ENCODE data around the gene SLC44A2. TPM values are rescaled to one million over a fixed set of nuclear protein-coding genes. Genes with fewer than 3 reads are reported as not detected.
A peak's percentile ranks its signal among the peaks of the same experiment; 100 is the strongest.

The SLC44A2 gene
- polyA plus RNA-seq, 1 donor (not counting 4 experiments of a cell fraction or from before 2014, with no cell fraction given), result 94.7 TPM

DNA sequence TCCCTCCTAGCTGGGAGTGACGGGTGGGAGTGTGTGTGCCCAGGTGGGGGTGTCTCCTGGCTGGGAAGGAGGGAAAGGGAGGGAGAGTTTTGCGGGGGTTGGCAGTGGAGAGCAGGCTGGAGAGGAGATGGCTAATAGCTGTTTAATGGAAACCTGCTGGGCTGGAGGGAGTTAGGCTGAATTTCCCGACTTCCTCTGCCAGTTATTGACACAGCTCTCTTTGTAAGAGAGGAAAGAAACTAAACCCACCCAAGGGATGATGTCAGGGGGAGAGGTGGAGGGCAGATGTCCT, 18.6 kb downstream of the SLC44A2 start:
- no peak for FAIRE-seq
- no peak for TF ChIP-seq EZH2 (IDR thresholded peaks at IDR 0.05; ENCODE audit: low read length)
- TF ChIP-seq, protein P1, sequence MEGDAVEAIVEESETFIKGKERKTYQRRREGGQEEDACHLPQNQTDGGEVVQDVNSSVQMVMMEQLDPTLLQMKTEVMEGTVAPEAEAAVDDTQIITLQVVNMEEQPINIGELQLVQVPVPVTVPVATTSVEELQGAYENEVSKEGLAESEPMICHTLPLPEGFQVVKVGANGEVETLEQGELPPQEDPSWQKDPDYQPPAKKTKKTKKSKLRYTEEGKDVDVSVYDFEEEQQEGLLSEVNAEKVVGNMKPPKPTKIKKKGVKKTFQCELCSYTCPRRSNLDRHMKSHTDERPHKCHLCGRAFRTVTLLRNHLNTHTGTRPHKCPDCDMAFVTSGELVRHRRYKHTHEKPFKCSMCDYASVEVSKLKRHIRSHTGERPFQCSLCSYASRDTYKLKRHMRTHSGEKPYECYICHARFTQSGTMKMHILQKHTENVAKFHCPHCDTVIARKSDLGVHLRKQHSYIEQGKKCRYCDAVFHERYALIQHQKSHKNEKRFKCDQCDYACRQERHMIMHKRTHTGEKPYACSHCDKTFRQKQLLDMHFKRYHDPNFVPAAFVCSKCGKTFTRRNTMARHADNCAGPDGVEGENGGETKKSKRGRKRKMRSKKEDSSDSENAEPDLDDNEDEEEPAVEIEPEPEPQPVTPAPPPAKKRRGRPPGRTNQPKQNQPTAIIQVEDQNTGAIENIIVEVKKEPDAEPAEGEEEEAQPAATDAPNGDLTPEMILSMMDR (optimal IDR thresholded peaks at IDR 0.05 in 1 of 3, IDR thresholded peaks at IDR 0.05 in 1 of 3, conservative IDR thresholded peaks at IDR 0.05 in 1 of 3; ENCODE audit: extremely low read depth in 1 of 3, insufficient read depth in 2 of 3, low read length in 3 of 3), result no peak
- dilution Hi-C loops (cut with MboI; ENCODE audit: extremely low pct_ligation_motif_present, low sequenced_read_pairs), result no loop called here

DNA sequence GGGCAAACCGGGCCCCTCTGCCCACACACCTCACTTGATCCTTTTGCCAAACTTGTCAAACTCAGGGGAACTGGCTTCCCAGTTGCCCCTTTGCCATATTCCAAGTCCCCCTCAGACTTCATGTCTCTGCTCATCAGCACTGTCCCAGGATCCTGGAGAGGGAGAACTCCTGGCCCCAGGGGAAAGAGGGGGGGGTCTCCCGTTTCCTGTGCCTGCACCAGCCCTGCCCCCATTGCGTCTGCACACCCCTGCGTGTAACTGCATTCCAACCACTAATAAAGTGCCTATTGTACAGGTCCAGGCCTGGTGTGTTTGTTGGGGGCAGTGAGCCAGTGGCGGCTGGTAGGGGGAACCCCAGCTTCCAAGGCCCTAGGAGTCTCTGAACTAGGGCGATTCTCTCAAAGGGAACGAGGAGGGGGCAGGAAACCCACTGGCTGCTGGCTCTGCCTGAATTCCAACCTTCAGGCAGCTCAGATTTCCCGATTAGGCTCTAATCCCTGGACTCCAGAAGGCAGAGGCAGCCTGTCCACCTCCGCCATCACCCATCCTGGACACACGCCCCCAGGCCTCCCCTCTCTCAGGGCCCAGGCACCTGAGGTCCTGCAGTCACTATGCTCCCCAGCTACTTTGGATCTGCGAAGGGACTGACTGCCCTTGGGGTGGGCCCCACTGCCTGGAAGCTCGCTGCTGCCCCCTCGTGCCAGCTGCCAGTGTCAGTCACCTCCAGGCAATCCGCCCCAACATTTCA, 19.1 kb downstream of the SLC44A2 start:
- Histone ChIP-seq H3K9me1 (ENCODE audit: control insufficient read depth, extremely low read depth, insufficient read depth, low read length) (no peaks in the 10 kb centered on the region), H2AFZ (ENCODE audit: control insufficient read depth, low read length) (no peak overlapping the region), H3K27me3 (ENCODE audit: control insufficient read depth, extremely low read depth, insufficient read depth, low read length) (no peaks in the 10 kb centered on the region), H3K4me2 (ENCODE audit: control insufficient read depth, extremely low read depth, insufficient read depth, low read depth, low read length) (peak overlapping the region; percentile 41), H3K9ac (ENCODE audit: control insufficient read depth, extremely low read depth, insufficient read depth, low read length) (peak overlapping the region; percentile 35), H3K4me1 (ENCODE audit: control insufficient read depth, extremely low read depth, insufficient read depth, low read length) (peaks cover 15% of the 10 kb centered on the region), H3K36me3 (ENCODE audit: control insufficient read depth in 2 of 2, extremely low read depth in 1 of 2, insufficient read depth in 2 of 2, low read length in 2 of 2) (peaks cover 12 to 15% of the 10 kb centered on the region in 2 experiments), H4K20me1 (ENCODE audit: control insufficient read depth, extremely low read depth, insufficient read depth, low read length) (no peaks in the 10 kb centered on the region), H3K9me3 (ENCODE audit: control insufficient read depth, low read depth, low read length) (no peaks in the 10 kb centered on the region), H3K27ac (ENCODE audit: control insufficient read depth, insufficient read depth, low read length) (peak overlapping the region; percentile 49), H3K79me2 (ENCODE audit: control insufficient read depth, insufficient read depth, low read length) (no peaks in the 10 kb centered on the region), H3K4me3 (ENCODE audit: control insufficient read depth in 2 of 3, extremely low read depth in 1 of 3, insufficient read depth in 2 of 3, low read depth in 1 of 3, low read length in 3 of 3) (no peak overlapping the region)
- no peak for TF ChIP-seq EZH2 (IDR thresholded peaks at IDR 0.05; ENCODE audit: low read length)
- TF ChIP-seq, protein P1 (optimal IDR thresholded peaks at IDR 0.05 in 1 of 3, IDR thresholded peaks at IDR 0.05 in 1 of 3, conservative IDR thresholded peaks at IDR 0.05 in 1 of 3; ENCODE audit: extremely low read depth in 1 of 3, insufficient read depth in 2 of 3, low read length in 3 of 3), result peak; percentile 82 to 96 (median 82)
- DNase-seq (ENCODE audit: low read depth, low spot score) (no peak), FAIRE-seq (peak; percentile 44)
- dilution Hi-C loops (cut with MboI; ENCODE audit: extremely low pct_ligation_motif_present, low sequenced_read_pairs), result no loop called here

More for the DNA sequence above, 18.6 kb downstream of the SLC44A2 start:
- peaks cover 12 to 15% of the 10 kb centered on the region in 2 experiments for H3K36me3 ChIP-seq (ENCODE audit: control insufficient read depth in 2 of 2, extremely low read depth in 1 of 2, insufficient read depth in 2 of 2, low read length in 2 of 2)
- peaks cover 15% of the 10 kb centered on the region for H3K4me1 ChIP-seq (ENCODE audit: control insufficient read depth, extremely low read depth, insufficient read depth, low read length)
- no peak for DNase-seq (ENCODE audit: low read depth, low spot score)
- no peaks in the 10 kb centered on the region for H3K9me3 ChIP-seq (ENCODE audit: control insufficient read depth, low read depth, low read length)
- no peaks in the 10 kb centered on the region for H3K79me2 ChIP-seq (ENCODE audit: control insufficient read depth, insufficient read depth, low read length)
- H3K9me1 ChIP-seq (ENCODE audit: control insufficient read depth, extremely low read depth, insufficient read depth, low read length), result no peaks in the 10 kb centered on the region
- H3K27ac ChIP-seq (ENCODE audit: control insufficient read depth, insufficient read depth, low read length), result no peak overlapping the region
- no peaks in the 10 kb centered on the region for H3K27me3 ChIP-seq (ENCODE audit: control insufficient read depth, extremely low read depth, insufficient read depth, low read length)
- H3K9ac ChIP-seq (ENCODE audit: control insufficient read depth, extremely low read depth, insufficient read depth, low read length), result no peak overlapping the region
- H3K4me3 ChIP-seq (ENCODE audit: control insufficient read depth in 2 of 3, extremely low read depth in 1 of 3, insufficient read depth in 2 of 3, low read depth in 1 of 3, low read length in 3 of 3), result no peak overlapping the region
- H4K20me1 ChIP-seq (ENCODE audit: control insufficient read depth, extremely low read depth, insufficient read depth, low read length), result no peaks in the 10 kb centered on the region
- H3K4me2 ChIP-seq (ENCODE audit: control insufficient read depth, extremely low read depth, insufficient read depth, low read depth, low read length), result no peak overlapping the region
- no peak overlapping the region for H2AFZ ChIP-seq (ENCODE audit: control insufficient read depth, low read length)
